Measurements from ENCODE around the gene TNN. TPM values are rescaled to one million over a fixed set of nuclear protein-coding genes. Genes with fewer than 3 reads are reported as not detected.

Gene TNN
- total and polyA plus RNA-seq, 10 of the 15 experiments (the other 5 are each of a cell fraction or from before 2014, with no cell fraction given) = 0.05 to 0.17 (median 0.11) TPM

DNA sequence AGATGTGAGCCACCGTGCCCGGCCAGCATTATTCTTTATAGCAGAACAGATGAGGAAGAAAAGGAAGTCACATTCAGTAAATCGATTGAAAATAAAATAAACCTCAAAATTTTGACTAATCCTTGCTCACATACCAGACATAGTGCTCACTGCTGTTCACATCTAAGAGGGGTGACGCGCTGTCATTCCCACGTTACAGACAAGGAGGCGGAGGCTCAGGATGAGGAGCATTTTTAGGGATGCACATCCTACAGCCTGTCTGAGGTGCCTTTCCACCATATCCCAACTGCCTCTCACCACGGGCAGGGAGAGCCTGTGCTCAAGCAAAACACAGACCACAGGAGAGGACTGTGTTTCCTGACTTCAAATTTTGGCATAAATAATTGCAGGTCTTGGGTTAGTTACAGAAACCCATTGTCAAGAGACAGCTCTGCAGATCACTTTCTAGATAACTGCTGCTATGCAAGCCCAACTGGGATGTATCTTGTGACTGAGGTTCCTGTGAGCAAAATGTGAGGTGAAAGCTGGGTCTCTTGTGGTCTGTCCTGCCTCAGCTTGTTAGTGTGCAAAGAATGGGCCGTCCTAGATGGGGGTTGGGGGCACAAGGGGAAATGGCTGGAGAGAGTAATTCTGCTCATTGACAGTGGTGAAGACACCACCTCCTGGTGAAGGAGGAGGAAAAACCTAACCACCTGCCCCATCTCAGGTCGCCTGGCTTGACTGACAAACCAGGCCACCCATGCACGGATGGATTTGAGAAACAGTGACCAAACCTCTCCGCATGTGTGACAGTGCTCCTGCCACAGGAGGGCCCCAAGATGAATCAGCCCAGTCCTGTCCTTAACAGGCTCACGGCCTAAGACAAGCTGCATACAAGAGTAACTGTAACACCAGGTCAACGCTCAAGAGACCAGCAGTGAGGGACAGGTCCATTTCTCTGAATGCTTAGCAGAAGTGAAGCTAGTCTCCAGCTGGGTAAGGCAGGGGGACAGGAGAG, 8.2 kb downstream of the TNN start:
- Histone ChIP-seq H3K27ac (ENCODE audit: control insufficient read depth, insufficient read depth) (no peak overlapping the region), H3K27me3 (replicated peaks in 1 of 2; ENCODE audit: control insufficient read depth in 2 of 2, insufficient read depth in 2 of 2, low read length in 1 of 2) (peaks cover 0 to 1% of the 10 kb centered on the region in 2 experiments; a peak in 1 of 4 replicates), H2AFZ (ENCODE audit: control insufficient read depth, low read depth, low read length) (no peak overlapping the region), H3K9me3 (replicated peaks; ENCODE audit: control insufficient read depth, insufficient read depth, low read length) (no peaks in the 10 kb centered on the region), H3K36me3 (ENCODE audit: control insufficient read depth in 2 of 2, insufficient read depth in 2 of 2, low read length in 1 of 2) (no peaks in the 10 kb centered on the region), H3K4me1 (ENCODE audit: control insufficient read depth, insufficient read depth, low read length) (0 out of 2 replicates have a peak, but pooled peaks cover 2% of the 10 kb centered on the region), H3K4me3 (no peak overlapping the region), H4K20me1 (ENCODE audit: control insufficient read depth, insufficient read depth) (no peaks in the 10 kb centered on the region), H3K79me2 (ENCODE audit: control insufficient read depth, insufficient read depth, low read length) (no peaks in the 10 kb centered on the region), H3K4me2 (ENCODE audit: control insufficient read depth, insufficient read depth) (no peak overlapping the region), H3K9ac (ENCODE audit: control insufficient read depth, insufficient read depth, low read length) (no peak overlapping the region)
- ChIA-PET POLR2A (no interaction called here), SMC1A (ENCODE audit: uncharacterized antibody, unreplicated experiment) (no interaction called here), RAD21 (ENCODE audit: unreplicated experiment) (no interaction called here), CTCF (interaction anchor here (1.4 kb wide), 1 partner anchor 49 kb away, joined by 3 read pairs; no protein-coding TSS in a partner anchor)
- ATAC-seq (peak; percentile 57), FAIRE-seq (peak; percentile 71), DNase-seq (ENCODE audit: low read depth, low spot score) (no peak)
- intact Hi-C loops (cut with micrococcal nuclease; ENCODE audit: unreplicated experiment) (no loop called here), in situ Hi-C loops (cut with MboI) (no loop called here)
- no TSS peak for BruUV-seq (replicated peaks)
- 49% methylated on average over 14 of the region's 14 CpGs for WGBS (ENCODE audit: insufficient coverage, insufficient replicate concordance, low lambda C conversion rate, missing lambda C conversion rate)
- TF ChIP-seq, protein P1, sequence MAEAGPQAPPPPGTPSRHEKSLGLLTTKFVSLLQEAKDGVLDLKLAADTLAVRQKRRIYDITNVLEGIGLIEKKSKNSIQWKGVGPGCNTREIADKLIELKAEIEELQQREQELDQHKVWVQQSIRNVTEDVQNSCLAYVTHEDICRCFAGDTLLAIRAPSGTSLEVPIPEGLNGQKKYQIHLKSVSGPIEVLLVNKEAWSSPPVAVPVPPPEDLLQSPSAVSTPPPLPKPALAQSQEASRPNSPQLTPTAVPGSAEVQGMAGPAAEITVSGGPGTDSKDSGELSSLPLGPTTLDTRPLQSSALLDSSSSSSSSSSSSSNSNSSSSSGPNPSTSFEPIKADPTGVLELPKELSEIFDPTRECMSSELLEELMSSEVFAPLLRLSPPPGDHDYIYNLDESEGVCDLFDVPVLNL (IDR thresholded peaks at IDR 0.05; ENCODE audit: low read depth, low read length) = no peak
- TF ChIP-seq RELA (IDR thresholded peaks at IDR 0.05; ENCODE audit: borderline replicate concordance, partially characterized antibody) (no peak), PML (IDR thresholded peaks at IDR 0.05; ENCODE audit: low read length) (no peak), PAX5 (IDR thresholded peaks at IDR 0.05; ENCODE audit: borderline replicate concordance, low read depth, low read length) (no peak), ASH2L (IDR thresholded peaks at IDR 0.05; ENCODE audit: borderline replicate concordance, low read depth) (no peak), SP1 (IDR thresholded peaks at IDR 0.05; ENCODE audit: low read depth, low read length) (no peak), NFXL1 (IDR thresholded peaks at IDR 0.05; ENCODE audit: borderline replicate concordance) (no peak), LARP7 (IDR thresholded peaks at IDR 0.05) (no peak)
- TF ChIP-seq, protein P2, sequence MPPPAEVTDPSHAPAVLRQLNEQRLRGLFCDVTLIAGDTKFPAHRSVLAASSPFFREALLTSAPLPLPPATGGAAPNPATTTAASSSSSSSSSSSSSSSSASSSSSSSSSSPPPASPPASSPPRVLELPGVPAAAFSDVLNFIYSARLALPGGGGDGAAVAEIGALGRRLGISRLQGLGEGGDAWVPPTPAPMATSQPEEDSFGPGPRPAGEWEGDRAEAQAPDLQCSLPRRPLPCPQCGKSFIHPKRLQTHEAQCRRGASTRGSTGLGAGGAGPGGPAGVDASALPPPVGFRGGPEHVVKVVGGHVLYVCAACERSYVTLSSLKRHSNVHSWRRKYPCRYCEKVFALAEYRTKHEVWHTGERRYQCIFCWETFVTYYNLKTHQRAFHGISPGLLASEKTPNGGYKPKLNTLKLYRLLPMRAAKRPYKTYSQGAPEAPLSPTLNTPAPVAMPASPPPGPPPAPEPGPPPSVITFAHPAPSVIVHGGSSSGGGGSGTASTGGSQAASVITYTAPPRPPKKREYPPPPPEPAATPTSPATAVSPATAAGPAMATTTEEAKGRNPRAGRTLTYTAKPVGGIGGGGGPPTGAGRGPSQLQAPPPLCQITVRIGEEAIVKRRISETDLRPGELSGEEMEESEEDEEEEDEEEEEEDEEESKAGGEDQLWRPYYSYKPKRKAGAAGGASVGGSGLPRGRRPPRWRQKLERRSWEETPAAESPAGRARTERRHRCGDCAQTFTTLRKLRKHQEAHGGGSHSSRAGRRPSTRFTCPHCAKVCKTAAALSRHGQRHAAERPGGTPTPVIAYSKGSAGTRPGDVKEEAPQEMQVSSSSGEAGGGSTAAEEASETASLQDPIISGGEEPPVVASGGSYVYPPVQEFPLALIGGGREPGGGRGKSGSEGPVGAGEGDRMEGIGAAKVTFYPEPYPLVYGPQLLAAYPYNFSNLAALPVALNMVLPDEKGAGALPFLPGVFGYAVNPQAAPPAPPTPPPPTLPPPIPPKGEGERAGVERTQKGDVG (CRISPR knock-in tag; IDR thresholded peaks at IDR 0.05) = no peak
- TF ChIP-seq, protein P3, sequence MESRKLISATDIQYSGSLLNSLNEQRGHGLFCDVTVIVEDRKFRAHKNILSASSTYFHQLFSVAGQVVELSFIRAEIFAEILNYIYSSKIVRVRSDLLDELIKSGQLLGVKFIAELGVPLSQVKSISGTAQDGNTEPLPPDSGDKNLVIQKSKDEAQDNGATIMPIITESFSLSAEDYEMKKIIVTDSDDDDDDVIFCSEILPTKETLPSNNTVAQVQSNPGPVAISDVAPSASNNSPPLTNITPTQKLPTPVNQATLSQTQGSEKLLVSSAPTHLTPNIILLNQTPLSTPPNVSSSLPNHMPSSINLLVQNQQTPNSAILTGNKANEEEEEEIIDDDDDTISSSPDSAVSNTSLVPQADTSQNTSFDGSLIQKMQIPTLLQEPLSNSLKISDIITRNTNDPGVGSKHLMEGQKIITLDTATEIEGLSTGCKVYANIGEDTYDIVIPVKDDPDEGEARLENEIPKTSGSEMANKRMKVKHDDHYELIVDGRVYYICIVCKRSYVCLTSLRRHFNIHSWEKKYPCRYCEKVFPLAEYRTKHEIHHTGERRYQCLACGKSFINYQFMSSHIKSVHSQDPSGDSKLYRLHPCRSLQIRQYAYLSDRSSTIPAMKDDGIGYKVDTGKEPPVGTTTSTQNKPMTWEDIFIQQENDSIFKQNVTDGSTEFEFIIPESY (IDR thresholded peaks at IDR 0.05) = no peak
- TF ChIP-seq, protein P4, sequence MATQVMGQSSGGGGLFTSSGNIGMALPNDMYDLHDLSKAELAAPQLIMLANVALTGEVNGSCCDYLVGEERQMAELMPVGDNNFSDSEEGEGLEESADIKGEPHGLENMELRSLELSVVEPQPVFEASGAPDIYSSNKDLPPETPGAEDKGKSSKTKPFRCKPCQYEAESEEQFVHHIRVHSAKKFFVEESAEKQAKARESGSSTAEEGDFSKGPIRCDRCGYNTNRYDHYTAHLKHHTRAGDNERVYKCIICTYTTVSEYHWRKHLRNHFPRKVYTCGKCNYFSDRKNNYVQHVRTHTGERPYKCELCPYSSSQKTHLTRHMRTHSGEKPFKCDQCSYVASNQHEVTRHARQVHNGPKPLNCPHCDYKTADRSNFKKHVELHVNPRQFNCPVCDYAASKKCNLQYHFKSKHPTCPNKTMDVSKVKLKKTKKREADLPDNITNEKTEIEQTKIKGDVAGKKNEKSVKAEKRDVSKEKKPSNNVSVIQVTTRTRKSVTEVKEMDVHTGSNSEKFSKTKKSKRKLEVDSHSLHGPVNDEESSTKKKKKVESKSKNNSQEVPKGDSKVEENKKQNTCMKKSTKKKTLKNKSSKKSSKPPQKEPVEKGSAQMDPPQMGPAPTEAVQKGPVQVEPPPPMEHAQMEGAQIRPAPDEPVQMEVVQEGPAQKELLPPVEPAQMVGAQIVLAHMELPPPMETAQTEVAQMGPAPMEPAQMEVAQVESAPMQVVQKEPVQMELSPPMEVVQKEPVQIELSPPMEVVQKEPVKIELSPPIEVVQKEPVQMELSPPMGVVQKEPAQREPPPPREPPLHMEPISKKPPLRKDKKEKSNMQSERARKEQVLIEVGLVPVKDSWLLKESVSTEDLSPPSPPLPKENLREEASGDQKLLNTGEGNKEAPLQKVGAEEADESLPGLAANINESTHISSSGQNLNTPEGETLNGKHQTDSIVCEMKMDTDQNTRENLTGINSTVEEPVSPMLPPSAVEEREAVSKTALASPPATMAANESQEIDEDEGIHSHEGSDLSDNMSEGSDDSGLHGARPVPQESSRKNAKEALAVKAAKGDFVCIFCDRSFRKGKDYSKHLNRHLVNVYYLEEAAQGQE (IDR thresholded peaks at IDR 0.05; ENCODE audit: low read depth, low read length) = no peak

All from GM12878 (cell line).